GM10847 (cell line): ENCODE data around the gene PIGZ.

ENCODE experiments used
- POLR2A ChIP-seq: IDR thresholded peaks from 2 replicates; pipeline ENCODE4 v1.6.1; 2011; ENCODE audit not compliant: insufficient read length; ENCODE audit errors: extremely low read depth

Gene PIGZ

DNA sequence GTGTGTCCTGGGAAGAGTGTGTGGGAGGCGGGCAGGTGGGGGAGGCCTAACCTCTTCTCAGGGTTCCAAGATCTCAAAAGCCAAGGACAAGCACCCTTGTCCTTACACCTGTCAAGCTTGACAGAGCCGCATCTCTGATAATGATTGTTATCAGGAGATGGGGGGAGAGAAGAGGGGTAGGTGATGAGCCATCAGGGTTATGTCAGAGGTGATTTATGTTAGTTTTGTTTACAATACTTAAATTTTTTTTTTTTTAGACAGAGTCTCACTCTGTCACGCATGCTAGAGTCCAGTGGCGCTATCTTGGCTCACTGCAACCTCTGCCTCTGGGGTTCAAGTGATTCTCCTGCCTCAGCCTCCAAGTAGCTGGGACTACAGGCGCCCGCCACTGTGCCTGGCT lies 18.9 kb downstream of the PIGZ start:
- TF ChIP-seq POLR2A: no peak

GRCh38 chr3:196949285-196949619 lies 19.4 kb downstream of the PIGZ start:
- TF ChIP-seq POLR2A: no peak

DNA sequence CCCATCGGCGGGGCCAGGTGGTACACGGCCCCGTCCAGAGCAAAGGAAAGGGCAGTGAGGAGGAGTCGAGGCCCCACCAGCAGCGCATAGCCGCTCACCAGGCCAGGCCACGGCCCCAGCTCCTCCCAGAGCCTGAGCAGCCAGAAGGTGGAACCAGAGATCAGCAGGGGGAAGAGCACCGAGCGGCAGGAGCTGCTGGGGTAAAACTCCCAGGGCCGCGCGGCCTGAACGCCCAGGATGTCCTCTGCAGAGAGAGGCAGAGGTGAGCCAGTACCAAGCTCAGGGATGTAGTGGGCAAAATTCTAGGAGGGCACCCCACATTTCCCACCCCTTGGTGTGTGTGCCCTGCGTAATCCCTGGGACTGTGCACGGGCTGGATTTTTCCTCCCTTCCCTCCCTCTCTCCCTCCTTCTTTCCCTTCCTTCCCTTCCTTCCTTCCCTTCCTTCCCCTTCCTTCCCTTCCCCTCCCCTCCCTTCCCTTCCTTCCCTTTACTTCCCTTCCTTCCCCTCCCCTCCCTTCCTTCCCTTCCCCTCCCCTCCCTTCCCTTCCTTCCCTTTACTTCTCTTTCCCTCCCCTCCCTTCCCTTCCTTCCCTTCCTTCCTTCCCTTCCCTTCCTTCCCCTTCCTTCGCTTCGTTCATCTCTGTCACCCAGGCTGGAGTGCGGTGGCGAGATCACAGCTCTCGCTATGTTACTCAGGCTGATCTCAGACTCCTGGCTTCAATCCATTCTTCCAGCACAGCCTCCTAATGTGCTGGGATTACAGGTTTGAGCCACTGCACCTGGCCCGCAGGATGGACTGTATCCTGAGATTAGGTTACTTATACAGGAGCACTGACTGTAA lies 20.0 kb downstream of the PIGZ start:
- TF ChIP-seq POLR2A: no peak

DNA sequence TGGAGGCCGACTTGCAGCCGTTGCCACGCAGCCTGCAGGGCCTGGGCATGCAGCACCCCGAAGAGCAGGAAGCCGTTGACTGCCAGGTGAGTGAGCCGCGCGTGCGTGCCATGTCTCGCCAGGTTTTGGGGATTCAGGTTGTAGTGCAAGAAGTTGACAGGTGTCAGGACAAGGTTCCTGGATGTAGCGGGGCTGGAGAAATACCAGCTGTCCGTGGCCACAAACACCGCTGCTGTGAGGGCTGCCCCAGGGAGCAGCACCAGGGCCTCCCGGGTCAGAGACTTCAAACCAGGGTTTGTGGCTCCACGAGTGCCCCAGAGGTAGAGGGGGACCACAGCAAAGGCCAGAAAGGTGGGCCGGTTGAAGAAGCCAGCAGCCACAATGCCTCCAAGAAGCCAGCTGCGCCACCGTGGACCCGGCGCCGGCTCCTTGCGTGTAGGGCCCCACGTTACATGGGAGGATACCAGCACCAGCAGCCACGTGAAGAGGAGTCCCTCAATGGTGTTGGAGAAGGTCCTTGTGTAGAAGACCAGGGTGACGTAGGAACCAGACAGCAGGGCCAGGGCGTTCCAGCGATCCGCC lies 20.7 kb downstream of the PIGZ start:
- TF ChIP-seq POLR2A: no peak

DNA sequence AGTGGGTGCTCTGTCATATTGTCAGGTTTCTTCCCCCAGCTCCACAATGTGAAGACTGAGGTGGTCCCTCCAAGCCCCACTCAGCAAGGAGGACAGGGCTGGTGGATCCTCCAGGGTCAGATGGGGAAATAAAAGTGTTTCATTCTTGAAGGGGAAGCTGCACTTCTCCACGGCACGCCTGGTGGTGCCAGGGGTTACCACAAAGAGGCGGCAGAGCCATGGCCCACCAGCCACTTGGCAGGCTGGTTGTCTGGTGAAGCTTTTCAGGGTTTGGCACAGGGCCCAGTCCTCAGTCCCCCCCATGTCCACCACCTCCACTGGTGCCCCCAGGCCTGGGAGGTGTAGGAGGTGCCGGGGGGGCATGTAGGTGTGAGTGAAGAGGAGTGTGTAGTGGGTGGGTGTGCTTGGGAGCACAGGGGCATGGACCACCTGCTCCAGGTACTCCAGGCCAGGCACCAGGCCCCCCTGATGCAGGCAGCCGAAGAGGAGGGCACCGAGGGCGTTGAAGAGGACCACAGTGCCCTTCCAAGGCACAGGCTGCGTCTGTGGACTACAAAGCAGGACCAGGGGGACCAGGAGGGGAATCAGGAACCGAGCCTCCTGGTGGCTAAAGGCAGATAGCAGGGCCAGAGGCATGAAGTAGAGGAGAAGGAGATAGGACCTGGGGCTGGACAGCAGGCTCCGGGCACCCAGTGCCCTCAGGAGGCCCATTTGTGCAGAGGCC lies 21.3 kb downstream of the PIGZ start:
- no peak for TF ChIP-seq POLR2A

GRCh38 chr3:196942915-196943277 lies 25.7 kb downstream of the PIGZ start:
- no peak for TF ChIP-seq POLR2A

GRCh38 chr3:196942226-196942914 lies 26.3 kb downstream of the PIGZ start, which contains the start of gene NCBP2:
TSS of gene NCBP2 (minus strand) at chr3:196942528. CDS start at chr3:196942503, 25 bp downstream.
- peak; percentile 93 for TF ChIP-seq POLR2A

DNA sequence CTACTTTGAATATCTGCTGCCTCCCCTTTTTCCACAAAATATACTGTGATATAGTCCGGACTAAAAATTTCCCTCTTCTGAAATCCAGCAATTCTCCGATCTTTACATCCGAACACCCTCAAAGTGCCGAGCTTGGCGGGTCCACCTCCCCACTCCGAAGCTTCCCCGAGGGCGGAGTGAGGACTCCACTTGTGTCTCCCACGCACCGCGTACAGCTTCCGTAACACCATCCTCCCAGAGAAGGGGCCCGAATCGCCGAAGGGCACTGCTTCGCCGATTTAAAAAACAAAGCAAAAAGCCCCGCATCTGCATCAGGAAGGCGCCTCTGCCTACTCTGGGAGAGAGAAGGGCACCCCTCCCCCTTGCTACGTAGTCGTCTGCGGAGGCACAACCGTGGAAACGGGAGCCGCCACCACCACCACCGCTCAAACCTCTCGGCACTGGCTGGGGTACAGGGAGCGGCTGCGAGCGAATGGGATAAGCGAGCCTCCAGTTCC lies 26.9 kb downstream of the PIGZ start:
- TF ChIP-seq POLR2A: no peak

- TF ChIP-seq POLR2A: no peak
Observed at GRCh38 chr3:196938576-196938975, 30.1 kb downstream of the PIGZ start.

GRCh38 chr3:196938124-196938523 lies 30.5 kb downstream of the PIGZ start:
- no peak for TF ChIP-seq POLR2A

GRCh38 chr3:196936288-196936687 lies 32.3 kb downstream of the PIGZ start:
- TF ChIP-seq POLR2A: no peak

DNA sequence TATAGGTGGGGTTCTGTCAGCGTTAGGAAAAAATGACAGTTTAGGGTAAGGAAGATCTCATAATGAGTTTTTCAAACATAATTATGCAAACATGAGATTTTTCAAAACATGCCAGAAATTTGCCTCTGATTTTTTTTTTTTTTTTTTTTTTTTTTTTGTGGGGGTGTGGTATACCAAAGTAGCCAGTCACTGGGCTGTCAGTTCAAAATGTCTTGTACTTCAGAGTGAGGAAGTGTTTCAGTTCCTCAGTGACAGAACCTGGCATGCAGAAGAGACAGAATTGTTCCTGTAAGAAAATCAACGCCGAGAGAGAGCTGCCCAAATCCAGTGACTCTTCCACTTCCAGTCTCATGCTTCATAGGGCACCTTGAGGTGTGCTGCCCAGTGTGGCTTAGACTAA lies 36.0 kb downstream of the PIGZ start:
- no peak for TF ChIP-seq POLR2A

GRCh38 chr3:196931828-196932587 lies 36.6 kb downstream of the PIGZ start:
- TF ChIP-seq POLR2A: no peak

DNA sequence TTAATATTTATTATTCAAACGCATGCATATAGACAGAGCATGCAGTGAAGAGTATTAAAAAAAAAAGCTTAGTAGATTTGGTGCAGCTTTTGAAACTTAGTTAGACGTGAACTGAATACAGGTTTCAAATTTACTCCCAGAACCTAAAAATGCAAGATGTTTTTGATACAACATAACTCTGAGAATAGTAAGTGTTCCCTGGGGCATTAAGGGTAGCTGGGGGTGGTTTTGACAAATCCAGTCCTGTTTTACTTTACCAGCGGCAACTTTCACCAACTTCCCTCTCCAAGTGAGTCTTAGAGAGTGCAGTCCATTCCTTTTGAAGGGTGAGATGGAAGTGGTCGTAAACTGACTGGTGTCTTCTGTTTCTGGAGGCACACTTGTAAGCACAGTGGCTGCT lies 37.5 kb downstream of the PIGZ start:
- TF ChIP-seq POLR2A: no peak
